GM19099 (cell line): ENCODE measurements around the gene CMIP.

Experiments used
- POLR2A ChIP-seq: IDR thresholded peaks from 3 replicates; pipeline ENCODE4 v1.6.1; 2011; ENCODE audit warnings: low read depth; ENCODE audit not compliant: insufficient read length; ENCODE audit errors: extremely low read depth

Gene CMIP

DNA sequence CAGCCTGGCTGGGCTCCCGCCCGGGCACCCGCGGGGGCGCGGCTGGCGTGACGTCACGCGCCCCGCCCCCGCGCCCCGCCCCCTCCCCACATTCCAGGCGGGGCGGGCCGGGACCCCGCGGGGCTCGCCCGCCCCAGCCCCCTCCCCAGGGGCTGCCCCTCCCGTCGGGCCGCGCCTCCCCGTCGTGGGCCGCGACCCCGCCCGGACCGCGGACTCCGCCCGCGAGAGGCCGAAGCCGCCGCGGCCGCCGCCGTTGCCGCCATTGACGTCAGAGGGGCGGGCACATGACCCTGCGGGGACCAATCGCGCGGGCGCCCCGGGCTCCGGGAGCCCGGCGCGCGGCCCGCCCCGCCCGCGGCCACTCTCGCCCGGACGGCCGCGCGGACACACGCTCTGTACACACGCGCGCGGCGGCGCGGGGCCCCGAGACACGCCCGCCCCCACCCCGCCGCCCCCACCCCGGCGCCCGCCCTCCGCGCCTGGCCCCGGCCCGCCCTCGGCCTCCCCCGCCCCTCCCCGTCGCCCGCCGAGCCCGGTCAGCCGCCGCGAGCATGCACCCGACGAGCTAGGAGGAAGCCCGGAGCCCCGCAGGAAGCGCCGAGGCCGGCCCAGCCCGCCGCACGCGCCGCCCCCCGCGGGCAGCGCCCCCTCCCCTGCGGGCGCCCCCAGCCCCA, at the start of gene CMIP:
Gene CMIP (plus strand): TSS at position 361 of the 674 bp plus-strand sequence.
- TF ChIP-seq POLR2A: peak; percentile 22

DNA sequence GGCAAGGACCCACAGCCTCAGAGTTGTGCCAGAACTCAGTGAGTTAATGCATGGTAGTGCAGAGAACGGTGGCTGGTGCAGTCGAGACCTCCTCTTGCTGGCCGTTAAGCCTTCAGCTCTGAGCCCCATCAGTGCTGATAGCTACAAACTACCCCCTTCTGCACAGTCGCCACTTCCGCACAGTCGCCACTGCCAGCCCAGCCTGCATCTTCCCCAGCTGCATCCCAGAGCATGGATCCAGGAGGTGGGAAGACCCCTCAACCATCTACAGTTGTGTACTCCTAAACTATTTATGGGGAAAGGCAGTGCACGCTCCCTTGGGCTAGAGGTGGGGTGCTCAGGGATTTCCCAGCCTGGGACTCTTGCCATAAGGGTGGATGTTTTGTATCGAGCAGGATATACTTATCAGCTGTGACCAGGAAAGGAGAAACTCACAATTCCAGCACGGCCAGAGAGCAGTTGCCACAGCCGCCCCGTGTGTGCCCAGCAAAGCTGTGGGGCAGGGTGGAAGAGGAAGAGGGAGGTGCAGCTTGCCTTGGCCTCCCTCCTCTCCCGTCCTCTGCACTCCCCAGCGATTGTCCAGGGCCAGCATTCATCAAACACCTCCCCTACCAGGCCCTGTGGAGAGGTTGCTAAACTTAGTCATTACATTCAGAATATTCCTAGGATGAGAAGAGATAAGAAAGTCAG, 49.5 kb upstream of the CMIP start:
- TF ChIP-seq POLR2A: no peak

DNA sequence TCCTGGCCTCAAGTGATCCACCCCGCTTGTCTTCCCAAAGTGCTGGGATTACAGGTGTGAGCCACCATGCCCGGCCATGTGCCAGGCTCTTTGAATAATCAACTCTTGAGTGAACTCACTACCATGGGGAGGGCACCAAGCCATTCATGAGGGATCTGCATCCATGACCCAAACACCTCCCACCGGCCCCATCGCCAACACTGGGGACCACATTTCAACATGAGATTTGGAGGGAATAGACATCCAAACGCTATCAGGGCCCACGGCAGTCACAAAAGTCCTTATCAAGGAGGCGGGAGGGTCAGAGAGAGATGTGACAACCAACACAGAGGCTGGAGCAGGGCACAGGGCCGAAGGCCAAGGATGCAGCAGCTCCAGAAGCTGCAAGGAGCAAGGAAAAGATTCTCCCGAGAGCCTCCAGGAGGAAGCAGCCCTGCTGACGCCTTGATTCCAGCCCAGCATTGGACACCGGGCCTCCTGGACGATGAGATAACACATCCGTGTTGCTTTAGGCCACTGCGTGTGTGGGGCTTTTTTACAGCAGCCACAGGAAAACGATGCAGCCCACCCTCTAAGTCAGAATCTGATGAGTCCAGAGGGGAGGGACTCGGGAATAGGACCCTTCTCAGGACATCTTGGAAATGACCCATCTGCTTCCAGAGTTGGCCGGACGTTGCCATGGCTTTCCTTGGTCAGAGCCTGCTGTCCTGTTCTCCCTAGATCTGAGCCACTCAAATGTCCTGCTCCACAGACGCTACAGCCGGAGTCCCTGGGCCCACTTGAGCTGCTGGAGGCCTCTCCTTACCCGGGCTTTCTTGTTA, 47.3 kb upstream of the CMIP start:
- no peak for TF ChIP-seq POLR2A

DNA sequence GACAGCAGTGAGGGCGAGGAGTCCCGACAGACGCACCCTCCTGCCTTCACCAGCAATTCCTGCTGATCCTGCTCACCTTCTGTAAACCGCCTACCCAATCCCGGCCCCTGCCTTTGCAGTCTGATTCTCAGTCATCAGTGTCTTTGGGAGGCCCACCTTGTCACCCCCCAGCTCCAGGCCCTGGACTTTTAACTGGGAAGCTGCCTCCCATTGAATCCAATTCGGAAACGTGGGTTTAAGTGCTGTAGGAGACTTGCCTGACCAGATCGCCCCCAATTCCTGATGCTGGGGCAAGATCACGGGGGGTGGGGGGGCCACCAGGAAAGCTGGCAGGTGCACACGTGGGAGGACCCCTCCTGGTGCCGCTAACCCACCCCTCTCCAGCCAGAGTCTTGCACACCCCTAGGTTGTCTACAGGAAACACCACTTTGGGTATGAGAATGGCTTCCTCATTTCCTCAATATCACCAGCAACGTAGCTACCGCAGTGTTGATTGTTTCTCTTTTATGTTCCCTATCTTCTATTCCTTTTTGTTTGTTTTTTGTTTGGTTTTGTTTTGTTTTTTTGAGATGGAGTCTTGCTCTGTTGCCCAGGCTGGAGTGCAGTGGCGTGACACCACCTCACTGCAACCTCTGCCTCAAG, 46.6 kb upstream of the CMIP start:
- TF ChIP-seq POLR2A: no peak

DNA sequence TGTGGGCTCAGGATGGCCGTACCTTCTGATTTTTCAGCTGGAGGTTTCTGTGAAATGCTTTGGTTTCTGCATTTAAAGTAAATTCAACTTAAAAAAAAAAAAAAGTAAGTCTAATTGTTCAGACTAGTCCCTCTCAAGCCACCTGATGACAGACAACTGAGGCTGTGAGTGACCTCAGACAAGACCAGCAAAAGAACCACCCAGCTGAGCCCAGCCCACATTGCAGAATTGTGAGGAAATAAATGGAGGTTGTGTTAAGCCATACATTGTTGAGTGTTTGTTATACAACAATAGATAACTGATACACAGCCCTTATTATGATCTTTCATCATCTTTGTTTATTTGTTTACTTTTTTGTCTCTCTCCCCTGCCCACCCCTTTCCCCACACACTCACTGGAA, 44.7 kb upstream of the CMIP start:
- no peak for TF ChIP-seq POLR2A

DNA sequence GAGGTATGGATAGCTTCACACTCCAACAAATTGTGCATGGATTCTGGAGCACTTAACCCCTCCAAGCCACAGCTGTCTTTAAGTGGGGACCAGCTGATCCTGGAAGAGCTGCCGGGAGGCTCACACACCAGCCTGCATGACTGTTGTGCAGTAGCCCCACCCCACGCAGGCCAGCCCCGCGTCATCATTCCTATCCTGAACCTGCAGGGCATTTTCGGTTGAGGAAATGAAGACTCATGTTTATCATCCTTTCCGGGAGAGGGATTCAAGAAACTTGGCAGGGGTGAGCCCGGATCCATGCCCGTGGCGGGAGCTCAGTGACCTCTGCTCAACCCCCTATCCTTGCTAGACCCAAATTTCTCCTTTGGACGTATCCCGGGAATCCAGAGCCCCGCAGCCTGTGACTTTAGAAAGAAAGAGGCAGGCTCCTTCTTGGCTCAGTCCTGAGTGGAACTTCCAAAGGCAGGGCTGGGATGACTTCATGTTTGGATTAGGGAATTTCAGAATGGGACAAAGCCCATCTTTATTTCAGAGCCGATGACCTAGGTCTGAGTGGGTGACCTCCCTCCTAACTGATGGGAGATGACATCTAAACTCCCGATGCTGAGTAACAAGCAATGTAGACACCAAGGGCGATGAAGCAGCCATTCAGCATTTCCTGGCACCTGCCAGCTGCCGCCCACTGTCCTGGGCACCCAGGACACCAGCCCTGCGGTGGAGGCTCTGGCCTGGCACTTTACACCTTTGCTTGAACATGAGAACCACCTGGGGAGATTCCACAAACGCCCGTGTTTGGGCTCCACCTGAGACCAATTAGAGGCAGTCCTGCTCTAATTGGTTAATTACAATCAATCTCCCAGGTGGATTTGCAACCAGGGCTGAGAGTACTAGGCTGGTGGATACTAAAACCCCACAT, 43.3 kb upstream of the CMIP start:
- TF ChIP-seq POLR2A: no peak

DNA sequence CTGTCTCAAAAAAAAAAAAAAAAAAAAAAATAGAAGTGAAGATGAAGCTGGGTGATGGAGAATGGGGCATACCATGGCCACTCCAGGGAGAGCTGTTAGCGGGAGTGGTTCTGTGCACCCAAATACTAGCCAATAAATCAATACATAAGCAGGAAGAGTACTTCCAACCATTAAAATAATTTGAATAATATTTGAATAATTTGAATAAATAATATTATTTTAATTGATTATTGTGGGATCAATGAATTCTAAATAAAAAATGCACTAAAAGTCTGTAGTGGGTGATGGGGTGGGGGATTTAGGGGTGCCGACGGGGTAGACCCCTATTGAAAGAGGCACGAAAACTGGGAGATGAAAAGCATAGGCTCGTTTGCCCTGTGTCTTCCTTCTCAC, 41.4 kb upstream of the CMIP start:
- no peak for TF ChIP-seq POLR2A

DNA sequence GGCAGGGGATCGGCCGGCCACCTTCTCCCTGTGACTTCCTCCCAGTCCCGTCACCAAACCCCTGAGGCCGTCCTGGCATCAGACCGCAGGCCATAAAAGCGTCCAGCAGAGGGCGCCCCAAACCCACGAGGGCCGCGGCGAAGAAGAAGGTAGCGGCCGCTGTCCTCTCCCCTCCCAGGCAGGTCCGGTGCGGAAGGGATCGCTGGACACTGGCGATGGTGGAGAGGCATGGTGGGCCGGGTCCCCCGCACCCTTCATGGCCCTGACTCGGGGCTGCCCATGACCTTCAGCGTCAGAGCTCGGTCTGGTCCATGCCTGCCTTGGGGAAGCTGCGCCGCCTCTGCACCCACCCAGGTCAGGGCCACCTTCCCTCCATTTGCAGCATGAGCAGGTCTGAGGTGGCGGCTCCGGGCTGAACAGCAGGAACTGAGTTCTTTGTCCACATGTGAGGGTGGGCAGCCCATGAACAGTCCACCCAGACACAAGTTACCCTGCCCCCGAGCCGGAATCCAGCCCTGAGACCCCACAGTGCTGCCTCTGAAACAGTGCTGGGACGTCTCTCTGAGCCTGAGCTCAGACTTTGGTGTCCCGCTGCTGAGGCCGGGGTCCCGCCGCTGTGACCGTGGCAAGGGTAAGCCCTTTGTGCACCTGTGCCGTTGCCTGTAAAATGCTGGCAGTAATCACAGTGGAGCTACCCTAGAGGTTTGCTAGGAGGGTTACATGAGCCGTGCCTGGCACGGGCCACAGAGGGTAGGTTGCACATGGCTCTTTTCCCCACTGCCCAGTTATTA, 40.8 kb upstream of the CMIP start:
- TF ChIP-seq POLR2A: no peak

DNA sequence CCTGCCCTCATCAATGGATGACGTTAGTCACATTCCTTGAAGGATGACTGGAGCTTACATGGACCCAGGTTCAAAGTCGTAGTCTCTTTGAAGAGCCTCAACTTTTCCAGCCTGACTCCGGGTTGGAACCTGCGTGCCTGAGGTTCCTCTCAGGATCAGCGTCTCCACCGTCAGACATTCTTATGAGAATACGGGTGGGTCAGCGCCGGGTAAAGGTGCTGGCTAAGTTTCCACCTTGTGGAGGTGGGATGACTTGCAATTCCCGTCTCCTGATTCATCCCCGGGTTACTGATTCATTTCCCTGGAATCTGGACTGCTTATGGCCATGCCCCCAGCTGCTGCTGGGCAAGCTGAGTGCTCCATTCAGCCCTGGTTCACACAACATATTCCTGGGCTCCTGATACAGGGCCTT, 38.9 kb upstream of the CMIP start:
- no peak for TF ChIP-seq POLR2A

DNA sequence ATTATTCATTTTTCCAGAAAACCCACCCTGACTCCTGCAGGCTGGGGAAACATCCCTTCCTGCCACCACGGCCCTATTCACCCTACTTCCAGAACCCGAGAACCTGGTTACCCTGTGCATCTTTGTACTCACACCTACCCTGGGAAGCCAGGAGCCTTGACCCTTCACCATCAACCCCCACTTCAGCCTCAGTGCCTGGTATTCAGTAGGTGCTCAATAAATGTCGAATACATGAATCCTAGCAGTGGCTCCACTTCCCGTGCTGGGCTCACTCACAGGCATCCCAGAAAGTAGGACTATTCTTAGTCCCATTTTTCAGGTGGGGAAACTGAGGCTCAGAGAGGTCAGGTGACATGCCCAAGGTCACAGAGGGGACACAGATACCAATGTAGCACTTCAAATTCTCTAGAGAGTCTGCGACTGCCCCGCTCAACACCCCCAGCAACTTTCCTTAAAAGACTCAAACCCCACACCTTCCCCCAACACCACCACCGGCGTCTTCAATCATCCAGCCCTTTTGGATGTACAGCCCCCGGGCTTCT, 36.1 kb upstream of the CMIP start:
- no peak for TF ChIP-seq POLR2A

DNA sequence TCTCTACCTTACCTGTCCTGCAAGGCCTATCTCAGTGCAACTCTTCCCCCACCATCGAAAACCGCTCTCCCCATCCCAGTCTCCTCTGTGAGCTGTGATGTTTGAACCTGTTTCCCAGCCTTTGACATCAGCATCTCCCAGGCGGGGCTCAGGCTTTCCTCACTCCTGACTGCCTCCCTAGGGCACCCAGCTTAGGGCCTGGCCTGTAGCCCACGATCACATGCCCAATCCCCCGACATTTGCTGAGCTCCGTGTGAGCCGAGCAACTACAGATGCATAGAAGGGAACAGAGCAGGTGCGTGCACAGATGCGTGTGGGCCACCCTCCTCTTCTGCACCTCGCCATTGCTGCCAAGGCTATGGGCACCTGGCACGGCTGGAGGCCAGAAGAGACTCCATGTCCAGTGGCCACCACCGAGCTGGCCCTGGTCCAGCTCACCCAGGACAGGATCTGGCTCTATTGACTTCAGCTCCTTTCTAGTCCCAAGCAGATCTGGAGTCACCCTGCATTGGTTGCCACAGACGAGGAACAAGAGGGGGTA, 35.5 kb upstream of the CMIP start:
- TF ChIP-seq POLR2A: no peak

DNA sequence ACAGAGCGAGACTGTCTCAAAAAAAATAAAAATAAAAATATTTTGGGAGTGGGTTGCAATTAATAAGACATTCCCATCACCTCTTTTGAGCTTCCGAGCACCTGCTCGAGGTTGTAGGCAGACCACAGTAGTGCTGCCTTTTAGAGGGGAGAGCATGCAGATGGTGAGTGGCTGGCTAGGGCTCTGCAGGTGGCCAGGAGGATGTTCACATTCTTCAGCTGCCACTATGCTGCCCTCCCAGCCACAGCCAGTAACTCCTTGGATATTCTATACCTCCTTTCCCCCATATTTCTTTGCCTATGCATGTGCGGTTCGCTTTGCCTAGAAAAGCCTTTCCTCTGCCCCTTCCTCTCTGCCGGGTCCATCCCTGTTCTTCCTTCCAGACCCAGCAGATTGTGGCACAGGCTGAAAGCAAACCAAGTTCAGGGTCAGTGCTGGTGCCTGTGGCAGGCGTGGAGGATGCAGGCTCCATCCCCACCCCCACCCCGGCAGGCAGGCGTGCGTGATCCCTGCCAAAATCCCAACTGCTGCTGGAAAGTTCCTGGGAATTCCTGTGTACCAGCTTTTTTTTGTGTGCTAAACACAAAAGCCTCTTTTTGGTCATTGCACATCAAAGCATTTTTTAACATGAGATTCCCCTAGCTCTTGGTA, 33.8 kb upstream of the CMIP start:
- no peak for TF ChIP-seq POLR2A
